COLO668 (cell line): ENCODE measurements around the gene C3orf52.

Source experiments
- DNase-seq: peaks from one replicate; lab custom pipeline; 2025; ENCODE audit not compliant: unreplicated experiment; lab: John Stamatoyannopoulos, UW

C3orf52 gene

GRCh38 chr3:112117841-112118571 is 31.8 kb downstream of the C3orf52 start:
- DNase-seq = no peak

GRCh38 chr3:112119962-112120836 is 34.0 kb downstream of the C3orf52 start:
- no peak for DNase-seq

GRCh38 chr3:112121577-112122547 is 35.7 kb downstream of the C3orf52 start:
- no peak for DNase-seq

GRCh38 chr3:112122870-112123269 is 36.7 kb downstream of the C3orf52 start:
- no peak for DNase-seq

GRCh38 chr3:112123548-112123947 is 37.4 kb downstream of the C3orf52 start:
- DNase-seq = no peak

- DNase-seq = no peak
These were observed 38.9 kb downstream of the C3orf52 start for GRCh38 chr3:112124907-112125607.

GRCh38 chr3:112126511-112126911 is 40.3 kb downstream of the C3orf52 start:
- no peak for DNase-seq

GRCh38 chr3:112127522-112128494 is 41.6 kb downstream of the C3orf52 start:
- no peak for DNase-seq

GRCh38 chr3:112128843-112129727 is 42.9 kb downstream of the C3orf52 start:
- DNase-seq = no peak

GRCh38 chr3:112129925-112130637 is 43.9 kb downstream of the C3orf52 start:
- no peak for DNase-seq

- DNase-seq = no peak
These were observed 44.4 kb downstream of the C3orf52 start for GRCh38 chr3:112130638-112130993.

- DNase-seq = no peak
These were observed 44.9 kb downstream of the C3orf52 start for GRCh38 chr3:112131111-112131510.

- DNase-seq = no peak
These were observed 45.9 kb downstream of the C3orf52 start for GRCh38 chr3:112132088-112132487.

GRCh38 chr3:112132554-112132953 is 46.4 kb downstream of the C3orf52 start:
- no peak for DNase-seq

- no peak for DNase-seq
These were observed 46.8 kb downstream of the C3orf52 start, which contains the start of gene GCSAM for GRCh38 chr3:112132975-112133448. Gene GCSAM, minus strand, starts transcription at chr3:112133248. Its CDS starts 128 bp downstream, at chr3:112133120.

GRCh38 chr3:112133626-112134334 is 47.6 kb downstream of the C3orf52 start:
- no peak for DNase-seq
